Right cardiac atrium (tissue), 5 donors: ENCODE data around the gene TP53RK. TPM values are rescaled to one million over a fixed set of nuclear protein-coding genes. Genes with fewer than 3 reads are reported as not detected.
A peak's percentile ranks its signal among the peaks of the same experiment; 100 is the strongest.

ENCODE experiments used
- ATAC-seq, 2 donors: fragments of 200-7000 bp; cut with Tn5 transposase; one replicate each; pipeline versions ENCODE4 v1.8.0 to v1.9.1; 2020; ENCODE audit warnings: moderate library complexity in 2 of 2, mild to moderate bottlenecking in 1 of 2
- DNase-seq, 3 donors: peaks; one replicate each; pipeline ENCODE4 v3.0.0-alpha.2; 2020
- H3K27ac ChIP-seq: one replicate; pipeline ENCODE4 v1.5.1; 2013; ENCODE audit warnings: mild to moderate bottlenecking, low read length, control low read depth, moderate library complexity
- H3K27me3 ChIP-seq: one replicate; pipeline ENCODE4 v1.6.1; 2013; ENCODE audit not compliant: control insufficient read depth, insufficient read depth
- H3K4me1 ChIP-seq: one replicate; pipeline ENCODE4 v1.6.1; 2013; ENCODE audit warnings: low read length; ENCODE audit not compliant: control insufficient read depth, insufficient read depth
- H3K4me3 ChIP-seq: one replicate; pipeline ENCODE4 v1.5.1; 2013; ENCODE audit warnings: low read length, control low read depth
- H3K9me3 ChIP-seq: one replicate; pipeline ENCODE4 v1.6.1; 2013; ENCODE audit warnings: low read length; ENCODE audit not compliant: control insufficient read depth
- WGBS: extraction: QIAGEN DNeasy Blood & Tissue Kit; methylation state at CpG from one replicate; pipeline ENCODE4 v1.1.7; 2013; 5-methylcytosine and 5-hydroxymethylcytosine counted together
- intact Hi-C, 4 donors: fragments of 100-400 bp; cut with DNase I; formaldehyde crosslinking; loops; one replicate each; pipeline versions ENCODE4 v1.11.0 to v1.14.0; 2022 to 2023
- polyA plus RNA-seq: library from polyadenylated mRNA; stranded (reverse); fragments of 200-250 nt; gene quantifications from one replicate; pipeline ENCODE4 v1.2.3, GENCODE V29; 2013
- total RNA-seq, 4 donors: library from RNA; stranded (reverse); fragmentation: NEBNext Ultra II Directional; extraction: Animal tissue kit (Norgen Biotek cat#: 25700); gene quantifications; one replicate each; pipeline ENCODE4 v1.2.1, GENCODE V29; 2021
- donor health status: healthy with polysubstance abuse.
- donor health status: DM: no; HTN: yes; CAD: no.
- donor health status: DM: no; HTN: no; CAD: no.
- donor health status: DM: no; HTN: yes; CAD: no; lungs with severe emphysema.
- donor health status: DM: yes; HTN: yes; CAD: no.

The TP53RK gene
- total and polyA plus RNA-seq, 5 donors: 6.8 to 9.9 (median 9.0) TPM

- Histone ChIP-seq H3K27me3 (no peaks in the 10 kb centered on the region), H3K4me3 (no peak within 1 kb of the TSS), H3K9me3 (no peaks in the 10 kb centered on the region), H3K27ac (no peak within 1 kb of the TSS), H3K4me1 (no peaks in the 10 kb centered on the region)
- intact Hi-C loops: no loop called here
- 17% methylated on average over 55 of the region's 55 CpGs for WGBS
- peak in 2 of 3 donors; percentile 20 to 56 for DNase-seq
- peak; percentile 55 to 73 for ATAC-seq
Measured at GRCh38 chr20:46651091-46651962, 37.9 kb downstream of the TP53RK start, which contains the start of gene SLC13A3. Gene SLC13A3, minus strand, starts transcription at chr20:46651459. Its CDS starts 38 bp downstream, at chr20:46651421.

DNA sequence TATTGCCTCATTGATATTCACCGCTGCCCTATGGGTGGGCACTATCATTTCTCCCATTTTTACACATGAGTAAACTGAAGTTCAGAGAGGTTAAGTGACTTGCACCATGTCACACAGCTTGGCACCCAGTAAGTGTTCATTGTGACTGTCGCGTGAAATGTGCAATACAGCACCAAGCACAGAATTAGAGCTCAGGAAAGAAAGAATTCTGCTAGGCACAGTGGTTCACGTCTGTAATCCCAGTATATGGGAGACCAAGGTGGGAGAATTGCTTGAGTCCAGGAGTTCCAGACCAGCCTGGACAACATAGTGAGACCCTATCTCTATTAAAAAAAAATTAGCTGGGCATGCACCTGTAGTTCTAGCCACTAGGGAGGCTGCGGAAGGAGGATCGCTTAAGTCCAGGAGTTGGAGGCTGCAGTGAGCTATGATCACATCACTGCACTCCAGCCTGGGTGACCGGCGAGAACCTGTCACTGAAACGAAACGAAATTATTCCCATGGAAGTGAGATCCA is 38.6 kb downstream of the TP53RK start:
- no peak for ATAC-seq
- Histone ChIP-seq H3K27me3 (no peaks in the 10 kb centered on the region), H3K4me3 (no peak overlapping the region), H3K9me3 (no peaks in the 10 kb centered on the region), H3K4me1 (no peaks in the 10 kb centered on the region), H3K27ac (no peak overlapping the region)
- intact Hi-C loops: no loop called here
- DNase-seq: no peak
- WGBS: 83% methylated on average over 10 of the region's 10 CpGs

GRCh38 chr20:46649965-46650542 is 39.2 kb downstream of the TP53RK start:
- DNase-seq (no peak), ATAC-seq (no peak)
- Histone ChIP-seq H3K4me1 (no peaks in the 10 kb centered on the region), H3K27ac (no peak overlapping the region), H3K9me3 (no peaks in the 10 kb centered on the region), H3K4me3 (no peak overlapping the region), H3K27me3 (no peaks in the 10 kb centered on the region)
- WGBS: 92% methylated on average over 9 of the region's 9 CpGs
- intact Hi-C loops: no loop called here

DNA sequence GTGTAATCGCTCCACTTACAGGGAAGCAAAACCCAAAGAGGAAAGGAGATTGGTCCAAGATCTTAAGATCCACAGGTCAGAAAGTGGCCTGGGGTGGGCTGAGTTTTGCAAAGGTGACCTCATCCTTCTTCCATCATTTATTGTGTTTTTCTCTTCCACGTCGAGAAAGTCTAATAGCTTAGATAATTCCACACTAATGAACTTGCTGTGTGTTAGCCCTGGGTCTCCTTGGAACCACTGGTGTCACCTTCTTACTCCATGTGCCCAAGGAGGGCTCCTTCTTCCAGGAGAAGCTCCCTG is 39.6 kb downstream of the TP53RK start:
- WGBS: 44% methylated on average over 3 of the region's 3 CpGs

DNA sequence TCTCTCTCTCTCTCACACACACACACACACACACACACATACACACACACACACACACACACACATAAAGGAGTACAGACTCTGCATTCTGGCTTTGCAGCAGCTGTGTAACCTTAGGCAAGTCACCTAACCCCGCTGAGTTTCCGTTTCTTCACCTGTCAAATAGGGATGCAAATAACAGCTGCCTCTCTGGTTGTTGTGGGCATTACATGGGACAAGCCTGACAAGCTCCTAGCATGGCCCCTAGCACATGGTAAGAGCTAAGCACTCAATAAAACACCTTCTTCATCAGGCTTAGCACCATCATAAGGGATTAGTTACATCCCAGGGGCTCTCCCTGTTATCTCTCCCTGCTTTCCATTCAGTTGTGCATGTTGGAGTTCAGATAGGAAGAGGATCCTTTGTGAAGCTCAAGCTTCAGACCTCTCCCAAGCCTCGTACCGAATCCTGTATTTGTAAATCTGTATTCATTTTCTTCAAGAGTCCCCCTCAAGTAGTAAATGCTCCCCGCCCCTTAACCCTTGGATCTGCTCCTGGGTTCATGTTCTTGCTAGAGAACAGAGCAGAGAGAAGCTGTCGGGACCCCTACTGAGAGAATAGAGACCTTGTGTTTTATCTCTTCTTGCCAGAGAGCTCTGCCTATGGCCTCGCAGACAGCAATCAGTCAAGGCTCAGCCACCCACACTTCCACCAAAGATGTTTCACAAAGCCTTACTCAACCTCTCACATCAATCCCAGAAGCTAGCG is 40.2 kb downstream of the TP53RK start:
- 61% methylated on average over 8 of the region's 8 CpGs for WGBS
- H3K27ac ChIP-seq: no peak overlapping the region
- H3K27me3 ChIP-seq: no peaks in the 10 kb centered on the region
- H3K4me3 ChIP-seq: no peak overlapping the region
- H3K4me1 ChIP-seq: no peaks in the 10 kb centered on the region
- ATAC-seq: no peak
- intact Hi-C loops: no loop called here
- no peak for DNase-seq
- no peaks in the 10 kb centered on the region for H3K9me3 ChIP-seq

More for the DNA sequence above, 39.6 kb downstream of the TP53RK start:
- Histone ChIP-seq H3K4me1 (no peaks in the 10 kb centered on the region), H3K27ac (no peak overlapping the region), H3K9me3 (no peaks in the 10 kb centered on the region), H3K4me3 (no peak overlapping the region), H3K27me3 (no peaks in the 10 kb centered on the region)
- intact Hi-C loops: no loop called here
- DNase-seq (no peak), ATAC-seq (no peak)

- no peak for DNase-seq
- no peaks in the 10 kb centered on the region for H3K4me1 ChIP-seq
- ATAC-seq: no peak
- H3K4me3 ChIP-seq: no peak overlapping the region
- no peaks in the 10 kb centered on the region for H3K9me3 ChIP-seq
- no peak overlapping the region for H3K27ac ChIP-seq
- H3K27me3 ChIP-seq: no peaks in the 10 kb centered on the region
- WGBS: 44% methylated on average over 4 of the region's 4 CpGs
- intact Hi-C loops: no loop called here
Measured at GRCh38 chr20:46647469-46647868, 41.8 kb downstream of the TP53RK start.

DNA sequence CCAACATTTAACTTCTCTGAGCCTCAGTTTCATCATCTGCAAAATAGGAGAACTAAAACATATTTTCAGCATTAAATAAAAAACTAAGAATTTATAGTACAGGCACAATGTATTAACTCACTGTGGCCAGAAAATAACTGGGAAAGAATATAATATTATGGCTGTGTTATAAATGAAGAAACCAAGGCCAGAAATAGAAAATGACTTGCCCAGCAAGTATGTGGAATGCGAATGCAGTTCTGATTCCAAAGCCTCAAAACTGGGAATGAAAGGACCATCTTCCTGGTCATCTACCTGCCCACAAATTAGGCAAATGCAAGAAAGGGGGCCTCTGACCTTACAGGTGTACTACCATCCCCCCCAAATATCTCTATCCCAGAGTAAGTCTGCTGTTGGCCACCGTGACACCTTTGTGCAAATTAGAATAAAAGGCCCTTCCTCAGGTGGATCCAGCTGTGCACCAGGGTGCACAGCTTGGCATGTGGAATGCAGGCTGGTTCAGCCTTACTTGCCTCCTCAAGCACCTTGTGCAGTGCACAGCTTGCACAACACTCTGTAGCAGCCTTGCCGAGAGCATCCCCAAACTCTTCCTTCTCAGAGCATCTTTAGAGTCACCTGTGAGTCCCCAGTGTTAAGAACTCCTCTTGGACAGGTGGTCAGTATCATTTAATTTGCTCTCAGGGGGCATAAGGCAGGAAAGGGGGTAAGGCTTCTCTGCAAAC is 42.4 kb downstream of the TP53RK start:
- Histone ChIP-seq H3K4me1 (no peaks in the 10 kb centered on the region), H3K4me3 (no peak overlapping the region), H3K9me3 (no peaks in the 10 kb centered on the region), H3K27ac (no peak overlapping the region), H3K27me3 (no peaks in the 10 kb centered on the region)
- intact Hi-C loops: no loop called here
- no peak for DNase-seq
- no peak for ATAC-seq
- 86% methylated on average over 3 of the region's 3 CpGs for WGBS

DNA sequence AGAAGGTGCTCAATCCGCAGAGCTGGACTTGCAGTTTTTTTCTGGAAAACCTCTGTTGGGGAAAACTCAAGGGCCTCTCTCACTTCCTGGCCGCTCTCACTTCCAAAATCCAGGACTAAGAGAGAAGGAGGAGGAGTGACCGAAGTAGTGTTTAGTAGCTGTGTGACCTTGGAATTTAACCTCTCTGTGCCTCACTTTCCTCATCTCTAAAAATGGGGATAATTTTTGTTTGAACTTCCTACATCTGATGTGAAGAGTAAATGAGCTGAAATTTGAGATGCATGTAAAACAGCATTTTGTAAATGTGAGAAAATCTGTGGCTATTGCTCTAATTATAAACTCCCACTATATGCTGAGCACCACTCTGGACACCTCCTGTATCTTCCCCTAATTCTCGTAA is 43.1 kb downstream of the TP53RK start:
- intact Hi-C loops: no loop called here
- Histone ChIP-seq H3K27me3 (no peaks in the 10 kb centered on the region), H3K9me3 (no peaks in the 10 kb centered on the region), H3K27ac (no peak overlapping the region), H3K4me3 (no peak overlapping the region), H3K4me1 (no peaks in the 10 kb centered on the region)
- WGBS: 72% methylated on average over 4 of the region's 4 CpGs
- DNase-seq (no peak), ATAC-seq (no peak)

DNA sequence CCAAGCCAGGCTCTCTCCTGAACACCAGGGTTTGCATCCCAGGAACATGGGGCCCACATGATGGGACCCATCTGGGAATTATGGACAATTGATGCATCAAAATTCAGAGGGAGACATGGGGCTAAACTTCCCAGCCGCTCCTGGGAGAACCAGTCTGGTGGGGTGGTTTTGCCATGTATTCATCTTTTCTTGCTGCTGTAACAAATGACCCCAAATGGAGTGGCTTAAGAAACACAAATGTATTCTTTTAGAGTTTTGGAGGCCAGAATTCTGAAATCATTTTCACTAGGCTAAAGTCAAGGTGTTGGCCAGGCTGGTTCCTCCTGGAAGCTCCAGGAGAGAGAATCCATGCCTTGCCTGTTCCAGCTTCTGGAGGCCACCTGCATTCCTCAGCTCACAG is 44.5 kb downstream of the TP53RK start:
- H3K4me1 ChIP-seq: no peaks in the 10 kb centered on the region
- H3K27me3 ChIP-seq: no peaks in the 10 kb centered on the region
- H3K27ac ChIP-seq: no peak overlapping the region
- H3K4me3 ChIP-seq: no peak overlapping the region
- ATAC-seq (no peak), DNase-seq (no peak)
- intact Hi-C loops: no loop called here
- WGBS: 98% methylated on average over 1 of the region's 1 CpG
- H3K9me3 ChIP-seq: no peaks in the 10 kb centered on the region

DNA sequence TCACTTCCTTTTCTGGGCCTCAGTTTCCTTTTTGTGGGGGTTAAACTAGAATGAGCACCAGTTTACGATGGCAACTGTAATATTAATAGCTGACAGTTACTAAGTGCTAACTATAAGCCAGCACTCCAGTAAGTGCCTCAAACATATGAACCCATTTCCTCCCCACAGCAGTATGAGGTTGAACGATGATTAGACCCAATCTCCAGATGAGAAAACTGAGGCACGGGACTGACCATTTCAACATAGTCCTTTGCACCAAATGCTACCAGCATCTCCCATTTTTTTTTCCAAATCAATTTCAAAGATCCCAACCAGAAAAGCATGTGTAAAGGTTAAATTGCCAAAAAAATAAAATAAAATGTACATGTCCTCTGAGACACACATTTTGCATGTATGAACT is 45.1 kb downstream of the TP53RK start:
- ATAC-seq: no peak
- 98% methylated on average over 3 of the region's 3 CpGs for WGBS
- intact Hi-C loops: no loop called here
- no peak overlapping the region for H3K27ac ChIP-seq
- no peak for DNase-seq
- no peaks in the 10 kb centered on the region for H3K4me1 ChIP-seq
- H3K27me3 ChIP-seq: no peaks in the 10 kb centered on the region
- H3K9me3 ChIP-seq: no peaks in the 10 kb centered on the region
- no peak overlapping the region for H3K4me3 ChIP-seq
